ENCODE results near the gene CCR6. TPM values are rescaled to one million over a fixed set of nuclear protein-coding genes. Genes with fewer than 3 reads are reported as not detected.

Gene CCR6
- total and polyA plus RNA-seq, 7 donors: 0.46 to 7.7 TPM; not detected in 5

GRCh38 chr6:167136376-167136775, 13.5 kb downstream of the CCR6 start:
- Histone ChIP-seq H3K4me1 (peaks cover 0 to 9% (median 7%) of the 10 kb centered on the region in 4 donors), H3K9me3 (no peaks in the 10 kb centered on the region), H3K36me3 (no peaks in the 10 kb centered on the region), H3K4me3 (no peak overlapping the region), H3K27me3 (no peaks in the 10 kb centered on the region), H3K27ac (no peak overlapping the region)
- WGBS, 2 donors: 85 to 86% methylated on average over 13 of the region's 13 CpGs
- DNase-seq: no peak
- intact Hi-C loops (cut with DNase I): no loop called here
- TF ChIP-seq POLR2AphosphoS5 (IDR thresholded peaks at IDR 0.05) (no peak), POLR2A (IDR thresholded peaks at IDR 0.05) (no peak)

GRCh38 chr6:167137081-167137480, 14.2 kb downstream of the CCR6 start:
- TF ChIP-seq EP300 (IDR thresholded peaks at IDR 0.05) (no peak), CTCF (IDR thresholded peaks at IDR 0.05) (no peak), POLR2AphosphoS5 (IDR thresholded peaks at IDR 0.05) (no peak), POLR2A (IDR thresholded peaks at IDR 0.05) (no peak)
- Histone ChIP-seq H3K4me3 (no peak overlapping the region), H3K27me3 (no peaks in the 10 kb centered on the region), H3K36me3 (no peaks in the 10 kb centered on the region), H3K4me1 (peaks cover 0 to 13% (median 4%) of the 10 kb centered on the region in 4 donors), H3K9me3 (no peaks in the 10 kb centered on the region), H3K27ac (no peak overlapping the region)
- intact Hi-C loops (cut with DNase I): no loop called here
- DNase-seq: no peak
- WGBS, 2 donors: 82 to 92% methylated on average over 10 of the region's 10 CpGs

- H3K9me3 ChIP-seq: no peaks in the 10 kb centered on the region
- H3K4me1 ChIP-seq: peaks cover 0 to 13% (median 4%) of the 10 kb centered on the region in 4 donors
- H3K27me3 ChIP-seq: no peaks in the 10 kb centered on the region
- H3K36me3 ChIP-seq: no peaks in the 10 kb centered on the region
- no peak overlapping the region for H3K4me3 ChIP-seq
- no peak for DNase-seq
- H3K27ac ChIP-seq: no peak overlapping the region
- WGBS, 2 donors: 68 to 70% methylated on average over 6 of the region's 6 CpGs
- TF ChIP-seq POLR2AphosphoS5 (IDR thresholded peaks at IDR 0.05) (no peak), CTCF (IDR thresholded peaks at IDR 0.05) (no peak), EP300 (IDR thresholded peaks at IDR 0.05) (no peak), POLR2A (IDR thresholded peaks at IDR 0.05) (no peak)
- intact Hi-C loops (cut with DNase I): no loop called here
Observed at GRCh38 chr6:167137881-167138280, 15.0 kb downstream of the CCR6 start.

GRCh38 chr6:167139761-167140160, 16.9 kb downstream of the CCR6 start:
- Histone ChIP-seq H3K4me3 (no peak overlapping the region), H3K4me1 (peaks cover 0 to 13% (median 4%) of the 10 kb centered on the region in 4 donors), H3K27me3 (no peaks in the 10 kb centered on the region), H3K27ac (no peak overlapping the region), H3K9me3 (no peaks in the 10 kb centered on the region), H3K36me3 (no peaks in the 10 kb centered on the region)
- WGBS, 2 donors: 92 to 93% methylated on average over 4 of the region's 4 CpGs
- no peak for DNase-seq
- intact Hi-C loops (cut with DNase I): loop anchor here (5.0 kb wide), 2 partner anchors 142 to 362 kb away; partner anchors contain the start of gene CEP43
- TF ChIP-seq POLR2AphosphoS5 (IDR thresholded peaks at IDR 0.05): no peak
- TF ChIP-seq CTCF (IDR thresholded peaks at IDR 0.05): no peak
- TF ChIP-seq POLR2A (IDR thresholded peaks at IDR 0.05): no peak
- no peak for TF ChIP-seq EP300 (IDR thresholded peaks at IDR 0.05)

- DNase-seq: no peak
- no peaks in the 10 kb centered on the region for H3K27me3 ChIP-seq
- intact Hi-C loops (cut with DNase I): loop anchor here (5.0 kb wide), 2 partner anchors 144 to 364 kb away; partner anchors contain the start of gene CEP43
- H3K9me3 ChIP-seq: no peaks in the 10 kb centered on the region
- H3K4me1 ChIP-seq: peaks cover 0 to 13% (median 4%) of the 10 kb centered on the region in 4 donors
- no peak overlapping the region for H3K4me3 ChIP-seq
- H3K27ac ChIP-seq: no peak overlapping the region
- H3K36me3 ChIP-seq: no peaks in the 10 kb centered on the region
- TF ChIP-seq POLR2A (IDR thresholded peaks at IDR 0.05) (no peak), EP300 (IDR thresholded peaks at IDR 0.05) (no peak), POLR2AphosphoS5 (IDR thresholded peaks at IDR 0.05) (no peak), CTCF (IDR thresholded peaks at IDR 0.05) (no peak)
- WGBS, 2 donors: 64 to 65% methylated on average over 10 of the region's 10 CpGs
Observed at GRCh38 chr6:167140589-167141474, 17.9 kb downstream of the CCR6 start.

Measured in sigmoid colon (tissue), 7 donors.